ENCODE data around the gene EPHA5.

EPHA5 gene

GRCh38 chr4:65453398-65453797 is 216.9 kb downstream of the EPHA5 start:
- Mint-ChIP-seq H3K27me3 (no peaks in the 10 kb centered on the region), H3K36me3 (ENCODE audit: insufficient read depth) (no peaks in the 10 kb centered on the region), H3K9me3 (peaks cover 6% of the 10 kb centered on the region), H3K27ac (ENCODE audit: low read depth) (no peak overlapping the region), H3K4me1 (no peaks in the 10 kb centered on the region), H3K4me3 (no peak overlapping the region)
- DNase-seq (ENCODE audit: low spot score in 2 of 2) (no peak), ATAC-seq (replicated peaks; ENCODE audit: extremely low read depth, poor library complexity, severe bottlenecking) (no peak)

GRCh38 chr4:65450899-65451298 is 219.4 kb downstream of the EPHA5 start:
- no peaks in the 10 kb centered on the region for H3K9me3 Mint-ChIP-seq
- no peak overlapping the region for H3K4me3 Mint-ChIP-seq
- no peaks in the 10 kb centered on the region for H3K4me1 Mint-ChIP-seq
- no peaks in the 10 kb centered on the region for H3K36me3 Mint-ChIP-seq (ENCODE audit: insufficient read depth)
- no peak for ATAC-seq (replicated peaks; ENCODE audit: extremely low read depth, poor library complexity, severe bottlenecking)
- no peak overlapping the region for H3K27ac Mint-ChIP-seq (ENCODE audit: low read depth)
- no peak for DNase-seq (ENCODE audit: low spot score in 2 of 2)
- H3K27me3 Mint-ChIP-seq = no peaks in the 10 kb centered on the region

- no peak overlapping the region for H3K27ac Mint-ChIP-seq (ENCODE audit: low read depth)
- no peak overlapping the region for H3K4me3 Mint-ChIP-seq
- peaks cover 4% of the 10 kb centered on the region for H3K9me3 Mint-ChIP-seq
- no peaks in the 10 kb centered on the region for H3K4me1 Mint-ChIP-seq
- no peaks in the 10 kb centered on the region for H3K27me3 Mint-ChIP-seq
- ATAC-seq (replicated peaks; ENCODE audit: extremely low read depth, poor library complexity, severe bottlenecking) (no peak), DNase-seq (ENCODE audit: low spot score in 2 of 2) (no peak)
- no peaks in the 10 kb centered on the region for H3K36me3 Mint-ChIP-seq (ENCODE audit: insufficient read depth)
Measured at GRCh38 chr4:65437102-65437501, 233.2 kb downstream of the EPHA5 start.

- no peak for ATAC-seq (replicated peaks; ENCODE audit: extremely low read depth, poor library complexity, severe bottlenecking)
- no peak overlapping the region for H3K4me3 Mint-ChIP-seq
- peaks cover 17% of the 10 kb centered on the region for H3K9me3 Mint-ChIP-seq
- no peak for DNase-seq (ENCODE audit: low spot score in 2 of 2)
- H3K27me3 Mint-ChIP-seq = no peaks in the 10 kb centered on the region
- H3K36me3 Mint-ChIP-seq (ENCODE audit: insufficient read depth) = peaks cover 3% of the 10 kb centered on the region
- H3K4me1 Mint-ChIP-seq = no peaks in the 10 kb centered on the region
- no peak overlapping the region for H3K27ac Mint-ChIP-seq (ENCODE audit: low read depth)
Measured at GRCh38 chr4:65422109-65422508, 248.2 kb downstream of the EPHA5 start.

GRCh38 chr4:65420036-65420435 is 250.3 kb downstream of the EPHA5 start:
- H3K4me1 Mint-ChIP-seq = no peaks in the 10 kb centered on the region
- ATAC-seq (replicated peaks; ENCODE audit: extremely low read depth, poor library complexity, severe bottlenecking) = no peak
- no peaks in the 10 kb centered on the region for H3K36me3 Mint-ChIP-seq (ENCODE audit: insufficient read depth)
- H3K27ac Mint-ChIP-seq (ENCODE audit: low read depth) = no peak overlapping the region
- H3K27me3 Mint-ChIP-seq = no peaks in the 10 kb centered on the region
- DNase-seq (ENCODE audit: low spot score in 2 of 2) = no peak
- no peak overlapping the region for H3K4me3 Mint-ChIP-seq
- H3K9me3 Mint-ChIP-seq = peaks cover 7% of the 10 kb centered on the region

GRCh38 chr4:65416891-65417290 is 253.4 kb downstream of the EPHA5 start:
- Mint-ChIP-seq H3K4me3 (no peak overlapping the region), H3K9me3 (no peaks in the 10 kb centered on the region), H3K36me3 (ENCODE audit: insufficient read depth) (no peaks in the 10 kb centered on the region), H3K27me3 (no peaks in the 10 kb centered on the region), H3K4me1 (no peaks in the 10 kb centered on the region), H3K27ac (ENCODE audit: low read depth) (no peak overlapping the region)
- no peak for DNase-seq (ENCODE audit: low spot score in 2 of 2)
- ATAC-seq (replicated peaks; ENCODE audit: extremely low read depth, poor library complexity, severe bottlenecking) = no peak

- H3K27me3 Mint-ChIP-seq = no peaks in the 10 kb centered on the region
- peaks cover 17% of the 10 kb centered on the region for H3K9me3 Mint-ChIP-seq
- no peak for ATAC-seq (replicated peaks; ENCODE audit: extremely low read depth, poor library complexity, severe bottlenecking)
- DNase-seq (ENCODE audit: low spot score in 2 of 2) = no peak
- no peak overlapping the region for H3K27ac Mint-ChIP-seq (ENCODE audit: low read depth)
- H3K4me1 Mint-ChIP-seq = no peaks in the 10 kb centered on the region
- H3K4me3 Mint-ChIP-seq = no peak overlapping the region
- peaks cover 2% of the 10 kb centered on the region for H3K36me3 Mint-ChIP-seq (ENCODE audit: insufficient read depth)
Measured at GRCh38 chr4:65407483-65407882, 262.8 kb downstream of the EPHA5 start.

GRCh38 chr4:65401083-65401482 is 269.2 kb downstream of the EPHA5 start:
- Mint-ChIP-seq H3K36me3 (ENCODE audit: insufficient read depth) (peaks cover 4% of the 10 kb centered on the region), H3K27ac (ENCODE audit: low read depth) (no peak overlapping the region), H3K9me3 (peaks cover 19% of the 10 kb centered on the region), H3K27me3 (no peaks in the 10 kb centered on the region), H3K4me1 (no peaks in the 10 kb centered on the region), H3K4me3 (no peak overlapping the region)
- ATAC-seq (replicated peaks; ENCODE audit: extremely low read depth, poor library complexity, severe bottlenecking) (no peak), DNase-seq (ENCODE audit: low spot score in 2 of 2) (no peak)

- peaks cover 1% of the 10 kb centered on the region for H3K36me3 Mint-ChIP-seq (ENCODE audit: insufficient read depth)
Measured at GRCh38 chr4:65399084-65399483, 271.2 kb downstream of the EPHA5 start.

GRCh38 chr4:65393078-65393477 is 277.2 kb downstream of the EPHA5 start:
- no peak overlapping the region for H3K27ac Mint-ChIP-seq (ENCODE audit: low read depth)
- peaks cover 33% of the 10 kb centered on the region for H3K9me3 Mint-ChIP-seq
- H3K27me3 Mint-ChIP-seq = no peaks in the 10 kb centered on the region
- ATAC-seq (replicated peaks; ENCODE audit: extremely low read depth, poor library complexity, severe bottlenecking) (no peak), DNase-seq (ENCODE audit: low spot score in 2 of 2) (no peak)
- no peak overlapping the region for H3K4me3 Mint-ChIP-seq
- no peaks in the 10 kb centered on the region for H3K36me3 Mint-ChIP-seq (ENCODE audit: insufficient read depth)
- no peaks in the 10 kb centered on the region for H3K4me1 Mint-ChIP-seq

More at GRCh38 chr4:65399084-65399483, 271.2 kb downstream of the EPHA5 start:
- H3K9me3 Mint-ChIP-seq = peaks cover 12% of the 10 kb centered on the region
- no peak for ATAC-seq (replicated peaks; ENCODE audit: extremely low read depth, poor library complexity, severe bottlenecking)
- DNase-seq (ENCODE audit: low spot score in 2 of 2) = no peak
- H3K27me3 Mint-ChIP-seq = no peaks in the 10 kb centered on the region
- H3K4me3 Mint-ChIP-seq = no peak overlapping the region
- H3K4me1 Mint-ChIP-seq = no peaks in the 10 kb centered on the region
- H3K27ac Mint-ChIP-seq (ENCODE audit: low read depth) = no peak overlapping the region

GRCh38 chr4:65392488-65392887 is 277.8 kb downstream of the EPHA5 start:
- Mint-ChIP-seq H3K4me3 (no peak overlapping the region), H3K4me1 (no peaks in the 10 kb centered on the region), H3K27me3 (no peaks in the 10 kb centered on the region), H3K27ac (ENCODE audit: low read depth) (no peak overlapping the region), H3K36me3 (ENCODE audit: insufficient read depth) (no peaks in the 10 kb centered on the region), H3K9me3 (peaks cover 33% of the 10 kb centered on the region)
- DNase-seq (ENCODE audit: low spot score in 2 of 2) (no peak), ATAC-seq (replicated peaks; ENCODE audit: extremely low read depth, poor library complexity, severe bottlenecking) (no peak)

- no peaks in the 10 kb centered on the region for H3K36me3 Mint-ChIP-seq (ENCODE audit: insufficient read depth)
- H3K27me3 Mint-ChIP-seq = no peaks in the 10 kb centered on the region
- ATAC-seq (replicated peaks; ENCODE audit: extremely low read depth, poor library complexity, severe bottlenecking) (no peak), DNase-seq (ENCODE audit: low spot score in 2 of 2) (no peak)
- peaks cover 28% of the 10 kb centered on the region for H3K9me3 Mint-ChIP-seq
- H3K4me1 Mint-ChIP-seq = no peaks in the 10 kb centered on the region
- H3K27ac Mint-ChIP-seq (ENCODE audit: low read depth) = no peak overlapping the region
- no peak overlapping the region for H3K4me3 Mint-ChIP-seq
Measured at GRCh38 chr4:65391814-65392213, 278.5 kb downstream of the EPHA5 start.

- no peak overlapping the region for H3K27ac Mint-ChIP-seq (ENCODE audit: low read depth)
- H3K27me3 Mint-ChIP-seq = no peaks in the 10 kb centered on the region
- ATAC-seq (replicated peaks; ENCODE audit: extremely low read depth, poor library complexity, severe bottlenecking) (no peak), DNase-seq (ENCODE audit: low spot score in 2 of 2) (no peak)
- no peaks in the 10 kb centered on the region for H3K4me1 Mint-ChIP-seq
- H3K9me3 Mint-ChIP-seq = peaks cover 24% of the 10 kb centered on the region
- no peak overlapping the region for H3K4me3 Mint-ChIP-seq
- no peaks in the 10 kb centered on the region for H3K36me3 Mint-ChIP-seq (ENCODE audit: insufficient read depth)
Measured at GRCh38 chr4:65391382-65391781, 278.9 kb downstream of the EPHA5 start.

- Mint-ChIP-seq H3K27me3 (no peaks in the 10 kb centered on the region), H3K4me3 (no peak overlapping the region), H3K27ac (ENCODE audit: low read depth) (no peak overlapping the region), H3K9me3 (peaks cover 16% of the 10 kb centered on the region), H3K36me3 (ENCODE audit: insufficient read depth) (no peaks in the 10 kb centered on the region), H3K4me1 (no peaks in the 10 kb centered on the region)
- DNase-seq (ENCODE audit: low spot score in 2 of 2) (no peak), ATAC-seq (replicated peaks; ENCODE audit: extremely low read depth, poor library complexity, severe bottlenecking) (no peak)
Measured at GRCh38 chr4:65386927-65387326, 283.4 kb downstream of the EPHA5 start.
